NCI-H1694 treated with DMSO at 0.1 percent for 48 hours (cell line): Measurements from ENCODE around the gene PARP11.

Source experiments
- DNase-seq: peaks from one replicate; lab custom pipeline; 2025; lab: John Stamatoyannopoulos, UW

PARP11 gene, protein sequence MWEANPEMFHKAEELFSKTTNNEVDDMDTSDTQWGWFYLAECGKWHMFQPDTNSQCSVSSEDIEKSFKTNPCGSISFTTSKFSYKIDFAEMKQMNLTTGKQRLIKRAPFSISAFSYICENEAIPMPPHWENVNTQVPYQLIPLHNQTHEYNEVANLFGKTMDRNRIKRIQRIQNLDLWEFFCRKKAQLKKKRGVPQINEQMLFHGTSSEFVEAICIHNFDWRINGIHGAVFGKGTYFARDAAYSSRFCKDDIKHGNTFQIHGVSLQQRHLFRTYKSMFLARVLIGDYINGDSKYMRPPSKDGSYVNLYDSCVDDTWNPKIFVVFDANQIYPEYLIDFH

DNA sequence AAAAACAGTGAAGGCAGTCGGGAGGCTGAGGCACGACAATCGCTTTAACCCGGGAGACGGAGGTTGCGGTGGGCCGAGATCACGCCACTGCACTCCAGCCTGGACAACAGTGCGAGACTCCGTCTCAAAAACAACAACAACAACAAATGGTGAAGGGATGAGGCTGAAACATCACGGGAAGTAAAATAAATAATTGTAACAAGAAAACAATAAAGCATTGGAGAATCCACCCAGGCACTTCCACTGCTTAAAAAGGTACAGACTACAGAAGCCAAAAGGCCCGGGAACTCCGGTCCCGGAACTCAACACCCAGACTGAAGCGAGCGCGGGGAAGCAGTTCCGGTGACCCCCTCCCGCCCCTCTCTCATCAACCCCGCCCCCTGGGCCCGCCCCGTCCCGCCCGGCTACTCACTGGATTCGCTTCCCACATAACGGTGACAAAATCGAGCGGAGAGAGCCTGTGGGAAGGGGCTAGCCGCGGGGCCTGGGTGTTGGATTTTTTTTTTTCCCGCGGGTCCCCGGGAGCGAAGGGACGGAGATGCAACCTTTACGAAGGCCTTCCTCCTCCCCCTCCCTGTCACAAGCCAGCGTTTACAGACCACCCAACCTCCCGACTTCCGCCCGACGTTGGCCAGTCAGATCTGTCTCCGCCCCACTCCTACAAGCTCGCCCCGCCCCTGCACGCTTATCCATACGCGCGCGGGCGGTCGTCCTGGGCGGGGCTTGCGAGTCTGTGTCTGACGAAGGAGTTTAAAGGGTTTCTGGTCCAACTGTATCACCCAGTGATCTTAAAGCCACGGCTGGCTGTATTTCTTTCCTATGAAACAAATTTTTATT lies at the start of gene PARP11:
Gene PARP11 (minus strand): TSS at position 600 of the 837 bp plus-strand sequence. CDS start 170 bp downstream, at position 430.
- DNase-seq, result peak; percentile 96

DNA sequence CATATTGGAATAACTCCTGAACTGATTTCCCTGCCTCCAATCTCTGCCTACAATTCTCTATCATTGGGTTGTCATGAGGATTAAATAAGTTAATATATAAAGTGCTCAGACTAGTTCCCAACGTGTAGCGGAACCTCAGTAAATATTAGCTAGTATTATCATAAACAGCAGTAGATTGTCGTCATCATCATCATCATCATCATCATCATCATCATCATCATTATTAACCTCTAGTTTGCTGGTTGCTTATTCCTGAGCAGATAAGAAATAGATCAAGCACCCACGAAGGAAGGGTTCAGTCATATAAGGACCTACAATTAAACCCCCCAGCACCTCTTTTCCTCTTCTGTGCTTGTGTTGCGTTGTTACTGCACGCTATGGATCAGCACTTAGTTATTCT lies 48.8 kb upstream of the PARP11 start:
- DNase-seq, result no peak

DNA sequence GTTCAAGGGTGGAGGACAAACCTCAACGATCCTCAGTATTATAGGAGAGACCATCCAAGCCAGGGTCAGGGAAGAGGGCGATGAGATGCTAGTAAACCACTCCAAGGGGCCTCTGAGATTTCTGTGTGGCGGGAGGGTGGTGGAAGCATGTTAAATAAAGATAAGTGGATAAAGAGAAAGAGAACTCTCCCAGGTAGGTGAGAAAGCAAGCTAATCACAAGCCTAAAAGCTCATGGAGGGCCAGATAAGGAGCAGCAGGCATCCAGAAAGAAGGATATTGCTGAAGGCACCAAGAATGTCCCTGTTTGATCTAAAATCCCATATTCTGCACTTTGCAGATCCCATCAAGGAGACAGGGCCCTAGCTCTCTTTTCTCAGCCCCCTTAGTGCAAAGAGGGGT lies 48.3 kb upstream of the PARP11 start:
- DNase-seq, result no peak

DNA sequence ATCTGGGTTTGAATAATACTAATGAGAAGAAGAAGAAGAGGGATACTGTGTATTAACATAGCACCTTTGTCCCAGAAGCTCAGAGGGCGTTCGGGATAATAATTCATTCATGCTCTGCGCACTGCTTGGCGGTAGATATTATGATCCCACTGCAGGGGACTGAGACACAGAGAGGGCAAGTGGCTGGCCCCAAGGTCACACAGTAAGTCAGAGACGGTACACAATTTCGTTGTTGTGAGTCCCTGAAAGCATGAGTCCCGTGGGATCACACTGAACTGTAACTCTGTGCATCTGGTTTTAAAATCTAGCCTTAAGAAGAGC lies 47.9 kb upstream of the PARP11 start:
- DNase-seq, result no peak

DNA sequence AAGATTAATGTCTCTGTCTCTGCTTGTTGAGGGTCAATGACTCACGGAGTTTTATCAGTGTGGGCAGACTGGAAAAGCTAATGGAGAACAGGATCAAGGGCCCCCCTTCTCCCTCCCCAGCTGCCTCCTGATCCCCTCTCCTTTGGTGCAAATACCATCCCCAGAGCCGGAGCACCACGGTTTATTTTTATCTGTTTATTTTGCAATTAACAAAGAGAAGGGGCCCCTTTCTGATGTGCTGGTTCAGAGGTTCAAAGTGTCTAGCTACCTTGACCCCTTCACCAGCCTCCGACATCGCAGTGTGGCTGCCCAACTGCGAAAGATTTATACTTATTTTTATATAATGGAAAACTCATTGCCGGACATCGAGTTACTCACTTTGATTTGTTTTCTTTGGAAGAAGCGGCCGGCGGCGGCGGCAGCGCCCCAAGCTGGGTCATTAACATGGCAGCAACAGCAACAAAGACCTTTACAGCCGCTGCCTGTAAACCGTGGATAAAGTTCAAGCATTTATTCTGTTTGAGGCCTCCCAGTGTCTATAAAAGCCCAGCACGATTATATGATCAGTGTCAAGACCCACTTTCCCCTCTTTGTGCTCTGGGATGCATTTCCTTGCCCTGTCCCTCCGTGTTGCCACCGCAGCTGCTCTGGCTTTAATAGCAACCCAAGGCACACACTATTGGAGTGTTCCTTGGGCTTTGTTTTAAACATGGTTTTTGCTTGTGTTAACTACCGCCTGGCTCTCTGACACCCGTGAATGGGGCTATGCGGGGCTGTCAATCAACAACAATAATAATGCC lies 47.4 kb upstream of the PARP11 start:
- DNase-seq, result no peak

DNA sequence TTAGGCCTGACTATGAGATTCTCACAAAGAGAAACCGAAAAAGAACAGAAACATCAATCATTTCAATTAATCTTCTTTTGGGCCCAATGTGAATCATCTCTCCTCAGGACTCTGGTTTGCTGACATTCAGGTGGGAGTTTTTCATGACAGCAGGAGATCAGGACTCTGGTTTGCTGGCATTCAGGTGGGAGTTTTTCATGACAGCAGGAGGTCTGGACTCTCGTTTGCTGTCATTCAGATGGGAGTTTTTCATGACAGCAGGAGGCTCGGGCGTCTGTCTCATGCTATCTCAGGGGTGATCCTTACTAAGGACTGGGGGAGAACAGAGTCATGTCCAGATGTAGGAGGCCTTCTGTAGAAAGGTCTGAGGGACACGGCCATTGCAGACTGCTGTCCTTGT lies 40.1 kb upstream of the PARP11 start:
- no peak for DNase-seq

DNA sequence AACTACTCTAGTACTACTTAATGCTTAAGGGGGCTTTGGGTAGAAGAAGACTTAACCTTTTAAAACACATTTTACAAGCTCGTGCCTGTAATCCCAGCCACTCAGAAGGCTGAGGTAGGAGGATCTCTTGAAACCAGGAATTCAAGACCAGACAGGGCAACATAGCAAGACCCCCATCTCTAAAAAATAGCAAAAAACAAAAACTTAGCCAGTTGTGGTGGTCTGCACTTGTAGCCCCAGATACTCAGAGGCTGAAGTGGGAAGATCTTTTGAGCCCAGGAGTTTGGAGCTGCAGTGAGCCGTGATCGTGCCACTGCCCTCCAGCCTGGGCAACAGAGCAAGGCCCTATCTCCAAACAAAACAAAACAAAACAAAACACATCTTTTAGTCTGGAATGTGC lies 39.7 kb upstream of the PARP11 start:
- no peak for DNase-seq

DNA sequence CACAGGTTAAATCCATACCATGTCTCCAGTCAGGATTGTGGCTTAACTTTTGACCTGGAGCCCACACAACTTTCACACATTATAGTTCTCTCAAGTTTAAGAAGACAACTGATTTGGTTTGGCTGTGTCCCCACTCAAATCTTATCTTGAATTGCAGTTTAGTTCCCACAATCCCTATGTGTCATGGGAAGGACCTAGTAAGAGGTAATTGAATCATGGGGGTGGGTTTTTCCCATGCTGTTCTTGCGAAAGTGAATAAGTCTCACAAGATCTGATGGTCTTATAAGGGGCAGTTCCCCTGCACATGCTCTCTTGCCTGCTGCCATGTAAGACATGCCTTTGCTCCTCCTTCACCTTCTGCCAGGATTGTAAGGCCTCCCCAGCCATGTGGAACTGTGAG lies 38.2 kb upstream of the PARP11 start:
- no peak for DNase-seq

DNA sequence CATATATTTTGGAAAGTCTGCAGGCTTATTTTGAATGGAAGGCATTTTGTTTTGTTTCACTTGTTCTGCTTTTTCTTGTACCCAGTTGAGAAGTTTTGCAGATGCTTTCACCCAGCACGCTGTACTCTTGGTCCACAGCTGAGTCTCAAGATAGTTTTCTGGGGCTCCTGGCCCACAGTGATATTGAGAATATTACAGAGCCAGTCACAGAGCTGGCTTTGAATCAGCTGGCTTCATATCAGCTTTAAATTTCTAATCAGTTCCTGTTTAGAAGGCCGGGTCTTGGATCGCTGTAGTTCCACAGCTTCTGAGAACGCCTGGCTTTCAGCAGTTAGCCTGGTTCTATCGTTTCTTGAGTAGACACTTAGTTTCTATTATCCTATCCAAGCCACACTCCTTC lies 32.5 kb upstream of the PARP11 start:
- DNase-seq, result no peak

DNA sequence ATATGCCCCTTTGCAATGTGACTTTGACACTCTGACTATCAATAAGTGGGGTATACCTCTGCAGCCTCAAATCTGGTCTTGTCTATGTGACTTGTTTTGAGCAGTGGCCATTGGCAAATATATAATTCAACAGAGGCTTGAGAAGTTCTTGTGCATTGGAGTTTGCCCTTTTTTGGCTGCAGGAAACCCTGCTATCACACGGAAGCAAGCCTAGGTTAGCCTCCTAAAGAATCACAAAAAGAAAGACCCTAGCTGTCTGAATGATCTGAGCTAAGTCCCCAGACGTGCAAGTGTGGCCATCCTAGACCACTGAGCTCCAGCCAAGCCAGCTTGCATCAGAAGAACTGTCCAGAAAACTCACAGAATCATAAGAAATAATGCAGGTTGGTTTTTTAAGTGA lies 31.8 kb upstream of the PARP11 start:
- DNase-seq, result no peak

DNA sequence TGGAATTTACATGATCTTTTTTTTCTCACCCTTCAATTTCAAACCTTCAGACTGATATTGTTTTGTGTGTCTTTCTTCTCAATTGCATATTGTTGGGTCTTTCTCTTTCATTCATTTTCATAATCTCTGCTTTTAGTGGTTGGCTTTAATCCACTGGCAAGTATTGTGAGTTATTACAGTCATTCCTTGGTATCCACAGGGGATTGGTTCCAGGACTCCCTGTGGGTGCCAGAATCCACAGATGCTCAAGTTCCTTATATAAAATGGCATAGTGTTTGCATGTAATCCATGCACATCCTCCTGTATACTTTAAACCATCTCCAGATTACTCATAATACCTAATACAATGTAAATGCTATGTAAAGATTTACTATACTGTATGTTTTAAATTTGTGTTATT lies 29.7 kb upstream of the PARP11 start:
- DNase-seq, result no peak

DNA sequence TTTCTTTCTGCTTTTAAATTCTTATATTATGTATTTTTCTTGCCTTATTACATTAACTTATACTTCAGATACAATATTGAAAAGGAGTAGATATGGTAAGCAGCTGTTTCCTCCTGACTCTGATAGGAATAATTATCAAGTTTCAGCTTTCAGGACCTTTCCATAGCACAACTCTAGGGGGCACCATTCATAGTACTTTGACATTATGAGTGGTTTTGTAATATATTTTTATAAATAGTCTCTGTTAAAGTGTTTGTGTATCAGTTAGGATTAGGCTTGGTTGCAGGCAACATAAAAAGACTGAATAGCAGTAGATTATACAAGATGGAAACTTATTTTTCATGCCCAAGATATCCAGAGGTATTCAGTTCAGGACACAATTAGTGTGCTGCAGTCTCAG lies 27.9 kb upstream of the PARP11 start:
- no peak for DNase-seq

DNA sequence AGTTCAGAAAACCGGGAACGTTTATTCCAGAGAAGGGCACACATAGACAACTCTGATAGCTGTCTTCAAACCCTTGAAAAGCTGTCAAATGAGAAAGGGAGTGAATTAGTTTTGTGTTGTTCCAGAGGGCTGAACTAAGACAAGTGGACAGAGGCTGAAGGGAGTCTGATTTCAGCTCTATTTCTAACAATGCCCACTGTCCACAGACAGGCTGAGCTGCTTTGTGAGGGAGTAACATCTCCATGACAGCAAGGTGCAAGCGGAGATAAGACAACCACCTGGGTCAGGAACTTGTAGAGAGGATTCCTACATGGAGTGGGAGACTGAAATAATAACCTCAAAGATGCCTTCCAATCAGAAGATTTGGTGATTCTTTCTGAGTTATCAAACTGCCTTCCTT lies 25.6 kb upstream of the PARP11 start:
- DNase-seq, result no peak

DNA sequence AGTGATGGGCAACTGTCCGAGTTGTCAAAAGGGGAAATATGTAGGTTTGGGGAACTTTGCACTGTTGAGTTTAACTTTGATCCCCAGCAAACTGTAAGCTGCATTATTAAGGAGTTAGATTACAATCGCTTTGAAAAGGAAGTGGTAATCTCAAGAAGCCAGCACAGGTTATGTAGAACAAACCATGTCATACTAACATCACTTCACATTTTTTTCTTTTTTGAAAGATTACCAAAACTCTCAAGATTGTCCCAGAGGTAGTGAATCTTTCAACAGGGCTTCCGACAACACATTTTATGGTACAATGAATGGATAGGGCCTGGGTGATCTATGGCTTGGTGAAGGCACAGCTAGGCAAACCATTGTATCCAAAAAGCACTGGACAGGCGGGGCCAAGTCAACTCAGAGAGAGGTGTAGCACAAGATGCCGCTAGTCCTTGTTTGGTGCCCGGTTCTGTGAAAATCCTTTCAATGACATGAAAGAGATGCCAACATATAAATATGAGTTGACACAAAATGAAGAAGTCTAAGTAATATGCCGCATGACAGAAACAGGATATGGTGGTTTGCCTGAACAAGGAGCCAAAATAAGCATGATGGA lies 24.3 kb upstream of the PARP11 start:
- no peak for DNase-seq

DNA sequence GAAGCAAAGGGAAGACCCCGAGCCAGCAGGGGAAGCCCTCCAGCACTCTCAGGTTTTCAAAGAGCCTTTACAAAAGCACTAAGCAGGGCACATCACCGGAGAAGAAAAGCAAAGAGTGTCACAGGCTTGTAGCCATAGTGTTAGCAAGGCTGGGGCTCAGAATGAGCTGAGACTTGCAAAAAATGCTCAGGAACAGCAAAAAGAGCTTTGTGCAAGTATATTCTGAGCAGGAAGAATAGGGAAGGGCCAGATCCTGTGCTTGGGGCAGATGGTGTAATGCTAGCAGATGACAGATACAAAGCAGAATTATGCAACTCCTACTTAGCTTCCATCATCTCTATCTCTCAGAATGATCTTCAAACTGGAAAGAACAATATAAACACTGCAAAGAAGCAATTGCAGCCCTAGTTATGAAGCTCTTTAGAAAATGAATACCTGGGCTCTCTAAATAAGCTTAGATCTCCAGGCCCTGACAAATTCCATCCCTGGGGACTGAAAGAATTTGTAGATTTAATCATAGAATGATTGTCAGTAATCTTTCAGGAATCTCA lies 23.7 kb upstream of the PARP11 start:
- DNase-seq, result no peak

DNA sequence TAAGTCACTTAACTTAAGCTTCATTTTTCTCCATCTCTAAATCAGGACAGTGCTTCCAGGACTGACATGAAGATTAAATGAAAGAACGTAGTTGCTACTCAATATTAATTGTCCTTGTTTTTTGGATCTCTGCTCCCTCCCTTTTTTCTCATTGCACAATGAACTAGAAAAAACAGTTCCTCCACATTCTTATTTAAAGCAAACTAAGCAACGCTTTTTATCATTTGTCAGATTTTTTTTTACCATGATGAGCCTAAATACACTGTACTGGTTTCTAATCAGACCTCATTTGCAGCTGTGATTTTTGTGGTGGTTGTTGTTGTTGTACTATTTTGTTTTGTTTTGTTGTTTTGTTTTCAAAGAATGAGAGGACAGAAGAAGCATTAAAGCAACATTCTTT lies 23.2 kb upstream of the PARP11 start:
- DNase-seq, result no peak

DNA sequence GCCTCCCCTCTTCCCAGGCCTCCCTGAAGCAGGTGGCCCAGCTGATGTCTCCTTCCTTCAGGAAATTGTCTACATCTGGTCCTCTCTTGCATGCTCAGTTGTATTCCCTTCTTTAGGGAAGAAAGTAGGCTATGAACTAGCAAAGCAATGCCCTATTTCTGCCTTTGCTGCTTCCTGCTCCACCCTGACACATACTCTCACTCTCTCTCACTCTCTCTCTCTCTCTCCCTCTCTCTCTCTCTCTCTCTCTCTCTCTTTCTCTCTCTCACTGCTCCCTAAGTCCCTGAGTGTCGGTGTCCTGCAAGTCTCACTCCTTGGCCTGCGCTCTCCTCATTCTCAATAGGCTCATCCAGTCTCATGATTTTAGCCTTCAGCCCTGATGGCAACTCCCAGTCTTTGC lies 19.4 kb upstream of the PARP11 start:
- DNase-seq, result no peak

DNA sequence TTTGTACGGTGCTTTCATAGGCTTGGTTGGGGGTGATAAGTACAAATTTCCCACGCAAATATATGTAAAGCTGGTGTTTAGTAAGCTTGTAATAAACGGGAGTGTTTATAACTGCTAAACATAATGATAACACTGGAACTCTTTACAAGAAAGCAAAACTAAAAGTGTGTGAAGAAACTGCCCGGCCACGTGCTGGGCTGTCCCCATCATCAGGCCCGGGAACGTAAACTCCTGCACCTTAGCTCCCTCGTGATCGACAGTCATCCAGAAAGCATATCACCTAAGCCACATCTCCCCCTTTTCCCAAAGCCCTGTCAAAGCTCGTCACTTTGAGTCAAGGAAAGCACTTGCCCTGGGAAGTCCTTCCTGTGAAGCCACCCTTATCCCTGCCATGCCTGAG lies 18.0 kb upstream of the PARP11 start:
- no peak for DNase-seq

DNA sequence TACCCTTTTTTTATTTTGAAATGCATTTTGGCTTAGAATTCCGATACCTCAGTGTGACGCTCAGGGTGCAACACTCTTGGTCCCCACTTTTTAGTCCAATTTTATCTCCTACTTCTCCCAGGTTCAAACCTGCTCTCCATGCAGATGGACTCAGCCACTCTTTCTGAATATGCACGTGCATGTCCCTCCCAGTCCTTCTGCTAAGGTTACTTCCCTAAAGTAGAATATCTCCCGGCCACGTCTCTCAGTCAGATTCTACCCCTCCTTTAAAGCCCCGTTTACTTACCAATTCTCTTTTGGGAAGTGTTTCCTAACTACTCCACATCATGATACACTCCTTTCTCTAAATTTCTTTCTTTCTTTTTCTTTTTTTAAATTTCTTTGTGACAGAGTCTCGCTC lies 15.5 kb upstream of the PARP11 start:
- DNase-seq, result no peak

DNA sequence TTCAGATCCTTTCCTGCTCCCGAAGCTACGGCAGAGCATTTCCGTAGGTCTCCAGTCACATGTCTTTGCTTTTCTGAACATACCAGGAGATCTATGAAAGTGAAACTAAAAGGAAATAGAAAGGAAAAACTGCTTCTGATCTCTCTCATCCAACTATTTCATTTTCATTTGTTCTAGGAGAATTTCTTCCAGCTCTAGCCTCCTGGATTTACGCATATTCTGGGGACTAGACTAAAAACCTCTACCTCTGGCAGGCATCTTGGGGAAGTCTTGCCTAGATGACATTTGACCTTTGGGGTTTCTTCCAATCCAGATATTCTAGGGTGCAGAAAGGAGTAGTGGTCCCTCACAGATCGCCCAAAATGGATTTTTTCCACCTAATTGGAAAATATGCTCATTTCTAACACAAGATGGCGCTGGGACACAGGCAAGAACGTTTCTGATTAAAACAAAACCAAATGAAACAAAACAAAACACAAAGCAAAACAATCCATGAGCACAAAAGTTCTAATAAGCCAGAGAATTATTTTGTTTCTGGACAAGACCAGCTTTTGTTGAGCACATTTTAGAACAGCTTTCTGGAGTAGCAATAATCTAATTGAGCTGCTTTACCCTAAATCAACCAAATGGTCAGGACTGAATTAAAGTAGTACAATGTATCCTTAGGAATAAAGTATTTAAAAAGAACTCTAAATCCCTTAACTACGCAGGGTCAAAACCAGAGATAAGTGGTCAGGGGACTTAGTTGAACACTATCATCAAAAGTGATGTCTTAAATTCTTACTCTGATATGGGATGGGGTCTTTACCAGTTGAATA lies 12.3 kb upstream of the PARP11 start:
- peak; percentile 65 for DNase-seq

DNA sequence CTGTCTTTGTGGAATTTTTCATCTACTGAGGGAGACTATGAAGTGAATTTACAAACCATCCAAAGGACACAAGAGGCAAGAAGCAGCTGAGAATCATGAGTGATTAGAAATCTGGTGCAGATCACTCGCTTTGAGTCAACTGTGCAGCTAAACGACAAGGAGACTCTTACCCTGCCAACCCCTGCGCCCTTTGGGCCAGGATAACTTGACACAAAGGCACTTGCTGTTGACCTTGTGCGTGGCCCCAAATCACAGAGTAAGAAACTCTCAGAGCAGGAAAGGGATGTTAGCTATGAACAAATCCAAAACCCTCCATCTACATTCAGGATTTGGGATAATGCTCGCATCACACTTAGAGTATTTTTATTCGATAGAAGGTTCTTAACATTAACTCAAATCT lies 11.5 kb upstream of the PARP11 start:
- DNase-seq, result no peak
